Heart left ventricle (tissue), 13 donors: ENCODE data around the gene HYAL2.

Experiments
- CTCF ChIP-seq, 12 donors: fragments of 200-600 bp; sonication (generic) in 4 of 12; IDR thresholded peaks; one replicate each; pipeline versions ENCODE4 v1.5.0 to v1.8.0; 2018 to 2022; ENCODE audit warnings: antibody characterized with exemption in 12 of 12, mild to moderate bottlenecking in 5 of 12
- POLR2A ChIP-seq, 2 donors: fragments of 450-650 bp; IDR thresholded peaks; one replicate each; pipeline ENCODE4 v1.6.1; 2017; ENCODE audit warnings: antibody characterized with exemption in 2 of 2, mild to moderate bottlenecking in 2 of 2, moderate library complexity in 2 of 2
- donor health status: ischemic (EF 13 %, LVEDD 7.1; RV severe dilation, severe dysfunction).
- donor health status: DM: no; HTN: yes; CAD: no.
- donor health status: DM: no; HTN: no; CAD: no.
- donor health status: ischemic (EF 25% LVEDD 6.9; RV normal size, moderate dysfunction).
- donor health status: ischemic (EF 25% LVEDD 5.7; RV mildly dilated, moderate dysfunction).
- donor health status: ischemic (EF 35%, LVEDD 5.7; RV mildly dilated, moderate dysfunction).
- donor health status: nonischemic (EF 11% LVEDD 7.7; RV severe dilation, severe dysfunction).
- donor health status: DM: yes; HTN: yes; CAD: no.
- donor health status: PGD.
- donor health status: ischemic (EF 29% LVEDD 5.4; RV normal size, mild dysfunction).
- donor health status: nonischemic (EF 23%, LVEDD 6.1; RV moderate dilation, normal function).

DNA sequence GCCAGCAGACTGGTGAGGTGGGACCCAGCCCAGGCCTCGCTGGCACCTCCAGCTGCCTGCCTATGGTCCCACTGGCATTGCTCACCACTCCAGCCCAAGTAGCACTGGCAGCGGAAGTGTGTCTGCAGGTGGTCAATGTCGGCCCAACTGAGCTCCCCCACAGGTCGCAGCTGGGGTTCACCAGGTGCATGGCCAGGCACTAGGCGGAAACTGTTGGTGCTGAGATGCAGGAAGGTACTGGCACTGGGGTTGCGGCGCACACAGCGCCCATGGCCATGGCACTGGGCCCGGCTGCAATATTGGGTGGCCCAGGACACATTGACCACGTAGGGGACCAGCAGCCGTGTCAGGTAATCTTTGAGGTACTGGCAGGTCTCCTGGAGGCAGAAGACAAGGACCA, 4.4 kb downstream of the HYAL2 start:
- TF ChIP-seq CTCF (IDR thresholded peaks at IDR 0.05), result no peak
- no peak for TF ChIP-seq POLR2A (IDR thresholded peaks at IDR 0.05)
